Keratinocyte (primary cell): ENCODE results near the gene LTB4R2. TPM values are rescaled to one million over a fixed set of nuclear protein-coding genes. Genes with fewer than 3 reads are reported as not detected.

Source experiments
- DNase-seq: peaks from one replicate; pipeline ENCODE4 v3.0.0-alpha.2; 2011; ENCODE audit warnings: low read depth, missing footprints, low spot score
- FAIRE-seq: peaks from 2 replicates; lab custom pipeline; 2011; peaks lifted over from hg19 to GRCh38; lab: Jason Lieb, UNC
- H2AFZ ChIP-seq: 2 replicates; pipeline ENCODE4 v1.6.0; 2012; ENCODE audit warnings: low read length, control low read depth, inconsistent platforms; ENCODE audit not compliant: control insufficient read depth
- H3K27ac ChIP-seq: 2 replicates; pipeline ENCODE4 v1.5.1; 2011; ENCODE audit warnings: low read length; ENCODE audit not compliant: control insufficient read depth, insufficient read depth
- H3K27me3 ChIP-seq: 3 replicates; pipeline ENCODE4 v1.6.0; 2011; ENCODE audit warnings: low read length; ENCODE audit not compliant: control insufficient read depth, insufficient read depth; ENCODE audit errors: extremely low read depth
- H3K36me3 ChIP-seq, 2 experiments: 2 replicates in 1 of 2; 3 replicates in 1 of 2; pipeline ENCODE4 v1.5.1; 2011; ENCODE audit warnings: low read length in 2 of 2, mild to moderate bottlenecking in 1 of 2; ENCODE audit not compliant: control insufficient read depth in 2 of 2, insufficient read depth in 2 of 2; ENCODE audit errors: extremely low read depth in 1 of 2
- H3K4me1 ChIP-seq: 3 replicates; pipeline ENCODE4 v1.5.1; 2011; ENCODE audit warnings: low read length; ENCODE audit not compliant: control insufficient read depth, insufficient read depth; ENCODE audit errors: extremely low read depth
- H3K4me2 ChIP-seq: 3 replicates; pipeline ENCODE4 v1.6.0; 2011; ENCODE audit warnings: low read depth, low read length; ENCODE audit not compliant: control insufficient read depth, insufficient read depth; ENCODE audit errors: extremely low read depth
- H3K4me3 ChIP-seq, 3 experiments: fragments of 200-600 bp in 1 of 3; sonication (generic) in 1 of 3; 2 replicates in 2 of 3; 3 replicates in 1 of 3; pipeline ENCODE4 v1.5.1; 2011 to 2016; ENCODE audit warnings: low read length in 3 of 3, mild to moderate bottlenecking in 3 of 3, control low read depth in 2 of 3, inconsistent platforms in 1 of 3, low read depth in 1 of 3, mixed read lengths in 1 of 3, mixed run types in 1 of 3, moderate library complexity in 1 of 3; ENCODE audit not compliant: control insufficient read depth in 2 of 3, insufficient read depth in 2 of 3; ENCODE audit errors: extremely low read depth in 1 of 3
- H3K79me2 ChIP-seq: 2 replicates; pipeline ENCODE4 v1.6.0; 2012; ENCODE audit warnings: low read length; ENCODE audit not compliant: control insufficient read depth, insufficient read depth
- H3K9ac ChIP-seq: 3 replicates; pipeline ENCODE4 v1.6.0; 2011; ENCODE audit warnings: low read length; ENCODE audit not compliant: control insufficient read depth, insufficient read depth; ENCODE audit errors: extremely low read depth
- H3K9me1 ChIP-seq: 3 replicates; pipeline ENCODE4 v1.6.0; 2011; ENCODE audit warnings: low read length; ENCODE audit not compliant: control insufficient read depth, insufficient read depth; ENCODE audit errors: extremely low read depth
- H3K9me3 ChIP-seq: 2 replicates; pipeline ENCODE4 v1.5.1; 2012; ENCODE audit warnings: low read depth, low read length; ENCODE audit not compliant: control insufficient read depth
- H4K20me1 ChIP-seq: 3 replicates; pipeline ENCODE4 v1.6.0; 2011; ENCODE audit warnings: low read length; ENCODE audit not compliant: control insufficient read depth, insufficient read depth; ENCODE audit errors: extremely low read depth
- CTCF ChIP-seq, 3 experiments: IDR thresholded peaks in 1 of 3; conservative IDR thresholded peaks in 1 of 3; optimal IDR thresholded peaks in 1 of 3; 2 replicates in 2 of 3; 3 replicates in 1 of 3; pipeline versions ENCODE3 to v1.5.1; 2011; ENCODE audit warnings: low read length in 3 of 3, mild to moderate bottlenecking in 3 of 3, moderate library complexity in 2 of 3, control low read depth in 1 of 3, inconsistent platforms in 1 of 3; ENCODE audit not compliant: insufficient read depth in 2 of 3; ENCODE audit errors: extremely low read depth in 1 of 3
- EZH2 ChIP-seq: IDR thresholded peaks from one replicate; pipeline ENCODE4 v1.6.1; 2012; ENCODE audit warnings: inconsistent platforms, mild to moderate bottlenecking, low read length, moderate library complexity
- dilution Hi-C: fragments of 300-500 bp; cut with MboI; formaldehyde crosslinking; loops from one replicate; pipeline ENCODE4 v1.7.0; 2020; ENCODE audit warnings: low sequenced_read_pairs; ENCODE audit not compliant: extremely low pct_ligation_motif_present
- polyA plus RNA-seq, 5 experiments: library from polyadenylated mRNA; depleted of rRNA in 3 of 5; stranded (reverse) in 3 of 5; stranded (forward) in 1 of 5; unstranded in 1 of 5; fragments of >200 nt; gene quantifications; 1 replicate in 1 of 5; 2 replicates in 3 of 5; 3 replicates in 1 of 5; pipeline versions ENCODE4 v1.2.1 to v1.2.3, GENCODE V29; 2011 to 2012; ENCODE audit warnings: missing spikeins in 2 of 5, low read depth in 1 of 5, low replicate concordance in 1 of 5

The LTB4R2 gene
- polyA plus RNA-seq, 1 donor (not counting 4 experiments of a cell fraction or from before 2014, with no cell fraction given), result 7.9 TPM

GRCh38 chr14:24269368-24269767 is 40.6 kb upstream of the LTB4R2 start:
- Histone ChIP-seq H3K9me3 (no peaks in the 10 kb centered on the region), H3K9me1 (no peaks in the 10 kb centered on the region), H3K4me3 (no peak overlapping the region), H3K27ac (no peak overlapping the region), H3K9ac (no peak overlapping the region), H3K27me3 (no peaks in the 10 kb centered on the region), H3K4me1 (peaks cover 41% of the 10 kb centered on the region), H3K4me2 (no peak overlapping the region), H3K79me2 (peaks cover 3% of the 10 kb centered on the region), H4K20me1 (no peaks in the 10 kb centered on the region), H3K36me3 (peaks cover 15 to 27% of the 10 kb centered on the region in 2 experiments), H2AFZ (no peak overlapping the region)
- dilution Hi-C loops, result no loop called here
- TF ChIP-seq EZH2 (no peak), CTCF (optimal IDR thresholded peaks at IDR 0.05 in 1 of 3, IDR thresholded peaks at IDR 0.05 in 1 of 3, conservative IDR thresholded peaks at IDR 0.05 in 1 of 3; ENCODE audit: extremely low read depth in 1 of 3, insufficient read depth in 2 of 3, low read length in 3 of 3) (no peak)
- no peak for DNase-seq
- no peak for FAIRE-seq

GRCh38 chr14:24269910-24270536 is 39.9 kb upstream of the LTB4R2 start:
- no peak overlapping the region for H2AFZ ChIP-seq
- no peaks in the 10 kb centered on the region for H4K20me1 ChIP-seq
- no peak overlapping the region for H3K4me3 ChIP-seq
- dilution Hi-C loops, result no loop called here
- no peaks in the 10 kb centered on the region for H3K9me1 ChIP-seq
- peaks cover 3% of the 10 kb centered on the region for H3K79me2 ChIP-seq
- DNase-seq, result no peak
- no peak for FAIRE-seq
- H3K36me3 ChIP-seq, result peaks cover 15 to 27% of the 10 kb centered on the region in 2 experiments
- no peaks in the 10 kb centered on the region for H3K9me3 ChIP-seq
- H3K9ac ChIP-seq, result no peak overlapping the region
- H3K4me1 ChIP-seq, result peaks cover 39% of the 10 kb centered on the region
- no peaks in the 10 kb centered on the region for H3K27me3 ChIP-seq
- no peak overlapping the region for H3K27ac ChIP-seq
- peak overlapping the region; percentile 86 for H3K4me2 ChIP-seq
- no peak for TF ChIP-seq EZH2
- no peak for TF ChIP-seq CTCF (optimal IDR thresholded peaks at IDR 0.05 in 1 of 3, IDR thresholded peaks at IDR 0.05 in 1 of 3, conservative IDR thresholded peaks at IDR 0.05 in 1 of 3; ENCODE audit: extremely low read depth in 1 of 3, insufficient read depth in 2 of 3, low read length in 3 of 3)
